C4-2B (cell line): Measurements from ENCODE around the gene DESI1.

Source experiments
- CTCF ChIP-seq: fragments of 450-650 bp; conservative IDR thresholded peaks from 2 replicates; pipeline ENCODE4 v1.5.1; 2017; ENCODE audit warnings: mild to moderate bottlenecking
- ZFX ChIP-seq: fragments of 450-650 bp; IDR thresholded peaks from 2 replicates; pipeline ENCODE4 v1.6.1; 2017

GRCh38 chr22:41579297-41579996 is 41.4 kb downstream of the DESI1 start:
- TF ChIP-seq CTCF (no peak), ZFX (no peak)
